Right lobe of liver (tissue), 4 donors: Measurements from ENCODE around the gene PARP2.

Experiments
- CTCF ChIP-seq, 4 donors: fragments of 200-600 bp in 3 of 4; fragments of 450-650 bp in 1 of 4; IDR thresholded peaks; one replicate each; pipeline versions ENCODE4 v1.5.1 to v1.8.0; 2016 to 2022; ENCODE audit warnings: antibody characterized with exemption in 4 of 4, mild to moderate bottlenecking in 2 of 4
- POLR2A ChIP-seq: fragments of 450-650 bp; IDR thresholded peaks from one replicate; pipeline ENCODE4 v1.6.1; 2017; ENCODE audit warnings: antibody characterized with exemption, mild to moderate bottlenecking
- donor health status: DM: no; HTN: no; CAD: no.
- donor health status: DM: no; HTN: no; CAD: no.
- donor health status: DM: no; HTN: yes; CAD: no.

- TF ChIP-seq CTCF (IDR thresholded peaks at IDR 0.05), result no peak
- no peak for TF ChIP-seq POLR2A
Measured at GRCh38 chr14:20383032-20383431, 39.6 kb downstream of the PARP2 start.
